H1 (cell line): ENCODE measurements around the gene EYA2. TPM values are rescaled to one million over a fixed set of nuclear protein-coding genes. Genes with fewer than 3 reads are reported as not detected.

Source experiments
- CTCF ChIA-PET: fragments of 300-600 bp; sonication (Branson Sonifier 250); formaldehyde crosslinking; loops from one replicate; lab custom pipeline; 2021; ENCODE audit not compliant: partially characterized antibody; lab: Charles Lee
- POLR2A ChIA-PET: fragments of 300-600 bp; sonication (Branson Sonifier 250); formaldehyde crosslinking; loops from one replicate; lab custom pipeline; 2021; ENCODE audit warnings: inconsistent platforms; ENCODE audit not compliant: partially characterized antibody; lab: Charles Lee
- DNase-seq, 2 experiments: peaks; one replicate each; pipeline versions ENCODE4 v3.0.0 to v3.0.0-alpha.2; 2010 to 2022; ENCODE audit warnings: low spot score in 2 of 2, low read depth in 1 of 2, mixed read lengths in 1 of 2
- FAIRE-seq: peaks from 2 replicates; lab custom pipeline; 2011; peaks lifted over from hg19 to GRCh38; lab: Jason Lieb, UNC
- H2AFZ ChIP-seq: 2 replicates; pipeline ENCODE4 v1.8.1; 2012; ENCODE audit warnings: low read length, inconsistent platforms
- H2AK5ac ChIP-seq: 2 replicates; pipeline ENCODE4 v1.6.1; 2013; ENCODE audit warnings: low read depth, low read length
- H2BK120ac ChIP-seq: replicated peaks from 2 replicates; pipeline ENCODE3; 2013; ENCODE audit warnings: low read depth, low read length, inconsistent platforms
- H2BK12ac ChIP-seq: 2 replicates; pipeline ENCODE4 v1.6.1; 2013; ENCODE audit warnings: low read depth, low read length
- H2BK15ac ChIP-seq: 2 replicates; pipeline ENCODE4 v1.6.1; 2013; ENCODE audit warnings: low read length
- H2BK20ac ChIP-seq: 2 replicates; pipeline ENCODE4 v1.6.1; 2013; ENCODE audit warnings: low read length
- H2BK5ac ChIP-seq: 2 replicates; pipeline ENCODE4 v1.6.1; 2013; ENCODE audit warnings: low read depth, low read length
- H3K14ac ChIP-seq: 2 replicates; pipeline ENCODE4 v1.6.1; 2013; ENCODE audit warnings: inconsistent platforms; ENCODE audit not compliant: insufficient read length
- H3K18ac ChIP-seq: 2 replicates; pipeline ENCODE4 v1.6.1; 2013; ENCODE audit warnings: low read length; ENCODE audit errors: extremely low read depth
- H3K23ac ChIP-seq: 2 replicates; pipeline ENCODE4 v1.6.1; 2013; ENCODE audit warnings: inconsistent platforms; ENCODE audit not compliant: insufficient read length
- H3K23me2 ChIP-seq: 2 replicates; pipeline ENCODE4 v1.6.1; 2013; ENCODE audit warnings: low read depth, low read length
- H3K27ac ChIP-seq: 2 replicates; pipeline ENCODE4 v1.6.1; 2011; ENCODE audit warnings: low read depth, low read length, inconsistent platforms
- H3K27me3 ChIP-seq, 4 experiments: replicated peaks in 1 of 4; 1 replicate in 1 of 4; 2 replicates in 3 of 4; pipeline versions ENCODE4 v1.6.1 to v1.8.1; 2011 to 2013; ENCODE audit warnings: low read length in 3 of 4, mild to moderate bottlenecking in 3 of 4, inconsistent platforms in 2 of 4, mixed read lengths in 2 of 4, moderate library complexity in 1 of 4; ENCODE audit not compliant: control insufficient read depth in 3 of 4, insufficient read depth in 3 of 4; ENCODE audit errors: extremely low read depth in 1 of 4
- H3K36me3 ChIP-seq, 4 experiments: 2 replicates each; pipeline versions ENCODE4 v1.6.1 to v1.8.1; 2011 to 2013; ENCODE audit warnings: mild to moderate bottlenecking in 4 of 4, low read length in 3 of 4, moderate library complexity in 2 of 4, control low read depth in 1 of 4, inconsistent platforms in 1 of 4; ENCODE audit not compliant: insufficient read depth in 4 of 4, control insufficient read depth in 2 of 4
- H3K4ac ChIP-seq: replicated peaks from 2 replicates; pipeline ENCODE3; 2013; ENCODE audit warnings: low read length, low read depth, mixed read lengths, inconsistent platforms; ENCODE audit not compliant: insufficient read length
- H3K4me1 ChIP-seq, 4 experiments: replicated peaks in 1 of 4; 1 replicate in 1 of 4; 2 replicates in 3 of 4; pipeline versions ENCODE4 v1.6.1 to v1.8.1; 2011 to 2013; ENCODE audit warnings: low read length in 3 of 4, inconsistent platforms in 2 of 4, mixed read lengths in 1 of 4; ENCODE audit not compliant: insufficient read depth in 4 of 4, control insufficient read depth in 3 of 4
- H3K4me2 ChIP-seq, 2 experiments: 2 replicates each; pipeline versions ENCODE4 v1.6.1 to v1.8.1; 2011 to 2013; ENCODE audit warnings: low read depth in 2 of 2, low read length in 2 of 2, control low read depth in 1 of 2, inconsistent platforms in 1 of 2, mild to moderate bottlenecking in 1 of 2; ENCODE audit not compliant: insufficient read depth in 1 of 2
- H3K4me3 ChIP-seq, 4 experiments: fragments of 200-600, 300-600 bp in 1 of 4; sonication (generic), shearing (Covaris generic), sonication (Bioruptor Twin) in 1 of 4; 2 replicates each; pipeline versions ENCODE4 v1.5.1 to v1.8.1; 2011 to 2016; ENCODE audit warnings: low read length in 4 of 4, low read depth in 3 of 4, control low read depth in 2 of 4, inconsistent platforms in 2 of 4, mild to moderate bottlenecking in 2 of 4, mixed read lengths in 1 of 4, moderate library complexity in 1 of 4; ENCODE audit not compliant: insufficient read depth in 2 of 4; ENCODE audit errors: extremely low read depth in 1 of 4
- H3K56ac ChIP-seq: replicated peaks from 2 replicates; pipeline ENCODE3; 2013; ENCODE audit warnings: low read depth, mild to moderate bottlenecking, mixed read lengths, low read length, inconsistent platforms; ENCODE audit not compliant: insufficient read length
- H3K79me1 ChIP-seq: 2 replicates; pipeline ENCODE4 v1.6.1; 2013; ENCODE audit warnings: low read depth, low read length, control low read depth
- H3K79me2 ChIP-seq, 2 experiments: 2 replicates each; pipeline versions ENCODE4 v1.6.1 to v1.8.1; 2012 to 2013; ENCODE audit warnings: low read length in 2 of 2, mild to moderate bottlenecking in 2 of 2, inconsistent platforms in 1 of 2; ENCODE audit not compliant: insufficient read depth in 2 of 2, control insufficient read depth in 1 of 2
- H3K9ac ChIP-seq, 4 experiments: replicated peaks in 1 of 4; 1 replicate in 1 of 4; 2 replicates in 3 of 4; pipeline versions ENCODE4 v1.6.1 to v1.8.1; 2011 to 2013; ENCODE audit warnings: low read depth in 3 of 4, low read length in 3 of 4, control low read depth in 2 of 4, mild to moderate bottlenecking in 2 of 4, moderate library complexity in 2 of 4, inconsistent platforms in 1 of 4; ENCODE audit errors: extremely low read depth in 1 of 4
- H3K9me3 ChIP-seq, 2 experiments: 2 replicates each; pipeline versions ENCODE4 v1.6.1 to v1.8.1; 2012 to 2013; ENCODE audit warnings: mild to moderate bottlenecking in 2 of 2, moderate library complexity in 2 of 2, control low read depth in 1 of 2, inconsistent platforms in 1 of 2, low read depth in 1 of 2, low read length in 1 of 2, mixed read lengths in 1 of 2; ENCODE audit not compliant: insufficient read depth in 2 of 2
- H4K20me1 ChIP-seq, 2 experiments: replicated peaks in 1 of 2; 2 replicates each; pipeline versions ENCODE3 to v1.8.1; 2011 to 2013; ENCODE audit warnings: inconsistent platforms in 2 of 2, low read length in 2 of 2, mild to moderate bottlenecking in 1 of 2; ENCODE audit not compliant: insufficient read depth in 2 of 2, control insufficient read depth in 1 of 2
- H4K5ac ChIP-seq: 2 replicates; pipeline ENCODE4 v1.6.1; 2013; ENCODE audit warnings: low read length, low read depth, mixed read lengths, inconsistent platforms; ENCODE audit not compliant: insufficient read length
- H4K8ac ChIP-seq: 2 replicates; pipeline ENCODE4 v1.8.0; 2013; ENCODE audit warnings: mild to moderate bottlenecking, moderate library complexity, low read length, inconsistent platforms; ENCODE audit not compliant: insufficient read depth; ENCODE audit errors: extremely low read depth
- H4K91ac ChIP-seq: replicated peaks from 2 replicates; pipeline ENCODE3; 2013; ENCODE audit warnings: low read length, mixed read lengths, inconsistent platforms; ENCODE audit not compliant: insufficient read length
- CBX8 ChIP-seq: fragments of 300-800, 300-1000 bp; sonication (generic); IDR thresholded peaks from 2 replicates; pipeline ENCODE4 v1.7.1; 2016; ENCODE audit warnings: low read depth, low read length, borderline replicate concordance
- CHD2 ChIP-seq: IDR thresholded peaks from 2 replicates; pipeline ENCODE4 v1.6.1; 2012; ENCODE audit warnings: low read length, improper control_type of control experiment
- JUN ChIP-seq: IDR thresholded peaks from 2 replicates; pipeline ENCODE4 v1.6.1; 2011; ENCODE audit warnings: low read depth, mild to moderate bottlenecking, improper control_type of control experiment, low read length
- WGBS, 2 experiments: shearing (Covaris generic) in 1 of 2; methylation state at CpG; one replicate each; pipeline versions ENCODE4 v1.1.6 to v1.1.7; 2013 to 2015; ENCODE audit warnings: low lambda C conversion rate in 2 of 2, mixed read lengths in 2 of 2, inconsistent platforms in 1 of 2, low coverage in 1 of 2, missing lambda C conversion rate in 1 of 2; ENCODE audit not compliant: insufficient replicate concordance in 2 of 2, insufficient coverage in 1 of 2, insufficient read length in 1 of 2; ENCODE audit errors: extremely low coverage in 1 of 2, missing lambda C conversion rate in 1 of 2; 5-methylcytosine and 5-hydroxymethylcytosine counted together
- polyA plus RNA-seq, 7 experiments: library from polyadenylated mRNA; depleted of rRNA in 3 of 7; stranded (reverse) in 5 of 7; unstranded in 2 of 7; fragments of >200 nt in 5 of 7; fragments of 200-250 nt in 2 of 7; gene quantifications; 1 replicate in 5 of 7; 2 replicates in 1 of 7; 4 replicates in 1 of 7; pipeline versions ENCODE4 v1.2.1 to v1.2.3, GENCODE V29; 2011 to 2013; ENCODE audit warnings: missing spikeins in 2 of 7, mixed read lengths in 2 of 7
- total RNA-seq: library from RNA; stranded (reverse); fragmentation: NEBNext Ultra II Directional; extraction: Animal tissue kit (Norgen Biotek cat#: 25700); gene quantifications from 2 replicates; pipeline ENCODE4 v1.2.1, GENCODE V29; 2021

Gene EYA2
- total and polyA plus RNA-seq, 2 of the 8 experiments (the other 6 are each of a cell fraction or from before 2014, with no cell fraction given) = 1.6 to 1.7 TPM

DNA sequence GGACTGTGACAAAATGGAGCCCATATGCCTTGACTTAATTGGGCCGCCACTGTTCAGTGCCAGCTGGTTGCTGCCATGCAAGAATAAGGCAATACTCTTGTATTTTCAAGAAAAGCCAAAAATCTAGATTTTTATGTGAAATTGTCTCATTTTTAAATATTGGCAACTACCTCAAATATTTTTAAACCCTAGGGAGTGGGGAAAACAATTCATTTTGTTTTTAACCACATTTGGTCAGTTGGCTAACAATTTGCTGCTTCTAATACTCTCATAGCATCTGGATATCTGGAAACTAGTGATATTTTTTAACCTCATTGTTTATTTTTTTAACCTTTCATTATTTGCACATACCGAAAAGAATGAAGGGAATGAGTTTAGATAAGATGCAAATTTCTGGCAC, 91.0 kb downstream of the EYA2 start:
- H3K36me3 ChIP-seq = no peaks in the 10 kb centered on the region
- no peaks in the 10 kb centered on the region; a peak in 2 of 4 replicates for H3K9me3 ChIP-seq
- 90% methylated on average over 2 of the region's 2 CpGs; no CpG with 5 or more reads in 1 of the 2 experiments for WGBS, 2 experiments
- ChIA-PET POLR2A (no interaction called here), CTCF (interaction anchor here (1.4 to 1.5 kb wide), 2 partner anchors 20 to 217 kb away, joined by 3 read pairs; no protein-coding TSS in a partner anchor)
- H3K23me2 ChIP-seq = no peaks in the 10 kb centered on the region
- no peak overlapping the region for H4K91ac ChIP-seq
- no peak overlapping the region for H2AK5ac ChIP-seq
- FAIRE-seq = no peak
- no peak overlapping the region for H2BK120ac ChIP-seq
- no peak overlapping the region for H3K27ac ChIP-seq
- H3K14ac ChIP-seq = no peak overlapping the region
- H2BK20ac ChIP-seq = no peak overlapping the region
- H2BK5ac ChIP-seq = no peak overlapping the region
- no peak overlapping the region for H3K56ac ChIP-seq
- no peaks in the 10 kb centered on the region for H4K20me1 ChIP-seq
- no peak overlapping the region for H3K4me2 ChIP-seq
- no peak overlapping the region for H4K8ac ChIP-seq
- no peak overlapping the region for H4K5ac ChIP-seq
- H3K4me1 ChIP-seq = peaks cover 0 to 8% (median 4%) of the 10 kb centered on the region in 4 experiments; a peak in 5 of 7 replicates
- no peaks in the 10 kb centered on the region for H3K79me2 ChIP-seq
- no peak for DNase-seq
- H3K4ac ChIP-seq = no peak overlapping the region
- H3K27me3 ChIP-seq = no peaks in the 10 kb centered on the region
- no peak overlapping the region for H3K4me3 ChIP-seq
- no peak overlapping the region for H2AFZ ChIP-seq
- H3K79me1 ChIP-seq = no peaks in the 10 kb centered on the region
- no peak overlapping the region for H2BK15ac ChIP-seq
- H3K23ac ChIP-seq = no peak overlapping the region
- no peak overlapping the region for H3K18ac ChIP-seq
- no peak overlapping the region for H3K9ac ChIP-seq
- H2BK12ac ChIP-seq = no peak overlapping the region
- TF ChIP-seq CBX8 (no peak), JUN (no peak), CHD2 (no peak)
